GM18502 (cell line): Measurements from ENCODE around the gene STT3A.
"Not testable (repeated sequence)": the region's sequence is repeated elsewhere in the genome, so short reads cannot be mapped to it uniquely, and the experiment has no call there.

ENCODE experiments used
- ATAC-seq: cut with Tn5 transposase; IDR thresholded peaks from one replicate; pipeline ENCODE4 v1.9.1; 2021; ENCODE audit warnings: mild to moderate bottlenecking; ENCODE audit not compliant: unreplicated experiment, poor library complexity

STT3A gene

GRCh38 chr11:125592305-125593113, at the start of gene STT3A:
Gene STT3A (plus strand): TSS chr11:125592852. CDS start chr11:125595916, 3,064 bp downstream.
- ATAC-seq = peak; percentile 97

- ATAC-seq = no peak
Measured at GRCh38 chr11:125550780-125551179, 41.9 kb upstream of the STT3A start.

GRCh38 chr11:125551835-125552342, 40.8 kb upstream of the STT3A start:
- ATAC-seq = no peak

GRCh38 chr11:125552927-125553326, 39.7 kb upstream of the STT3A start:
- ATAC-seq = no peak

GRCh38 chr11:125553357-125553756, 39.3 kb upstream of the STT3A start:
- no peak for ATAC-seq

- ATAC-seq = no peak
Measured at GRCh38 chr11:125554038-125554437, 38.6 kb upstream of the STT3A start.

- ATAC-seq = no peak
Measured at GRCh38 chr11:125559888-125560287, 32.8 kb upstream of the STT3A start.

- no peak for ATAC-seq
Measured at GRCh38 chr11:125561924-125562323, 30.7 kb upstream of the STT3A start.

GRCh38 chr11:125562430-125562829, 30.2 kb upstream of the STT3A start:
- no peak for ATAC-seq

GRCh38 chr11:125564357-125564756, 28.3 kb upstream of the STT3A start:
- no peak for ATAC-seq

GRCh38 chr11:125566235-125566634, 26.4 kb upstream of the STT3A start:
- no peak for ATAC-seq

- peak; percentile 95 for ATAC-seq
Measured at GRCh38 chr11:125568970-125569914, 23.4 kb upstream of the STT3A start, which contains the start of gene EI24. Gene EI24 (plus strand): TSS chr11:125569477. CDS start chr11:125572528, 3,051 bp downstream.

GRCh38 chr11:125569915-125570621, 22.6 kb upstream of the STT3A start:
- ATAC-seq = no peak

- no peak for ATAC-seq
Measured at GRCh38 chr11:125570952-125571351, 21.7 kb upstream of the STT3A start.

- ATAC-seq = no peak
Measured at GRCh38 chr11:125572916-125573315, 19.7 kb upstream of the STT3A start.

- ATAC-seq = not testable (repeated sequence)
Measured at GRCh38 chr11:125577181-125577580, 15.5 kb upstream of the STT3A start.

- no peak for ATAC-seq
Measured at GRCh38 chr11:125578783-125579182, 13.9 kb upstream of the STT3A start.

- no peak for ATAC-seq
Measured at GRCh38 chr11:125579811-125580210, 12.8 kb upstream of the STT3A start.

GRCh38 chr11:125583496-125583895, 9.2 kb upstream of the STT3A start:
- no peak for ATAC-seq

- ATAC-seq = no peak
Measured at GRCh38 chr11:125585487-125585886, 7.2 kb upstream of the STT3A start.
